Fibroblast of lung (primary cell): ENCODE measurements around the gene GNB4. TPM values are rescaled to one million over a fixed set of nuclear protein-coding genes. Genes with fewer than 3 reads are reported as not detected.
A peak's percentile ranks its signal among the peaks of the same experiment; 100 is the strongest.

Experiments used
- DNase-seq, 2 donors: peaks; one replicate each; pipeline versions ENCODE4 v3.0.0 to v3.0.0-alpha.2; 2010; ENCODE audit warnings: low read depth in 2 of 2
- H2AFZ ChIP-seq: 2 replicates; pipeline ENCODE4 v1.5.1; 2012; ENCODE audit warnings: low read length, control low read depth, inconsistent platforms
- H3K27ac ChIP-seq: 2 replicates; pipeline ENCODE4 v1.5.1; 2011; ENCODE audit warnings: low read length, control low read depth; ENCODE audit not compliant: insufficient read depth
- H3K27me3 ChIP-seq: 2 replicates; pipeline ENCODE4 v1.5.1; 2011; ENCODE audit warnings: mild to moderate bottlenecking, low read length; ENCODE audit not compliant: control insufficient read depth, insufficient read depth
- H3K36me3 ChIP-seq: 2 replicates; pipeline ENCODE4 v1.5.1; 2011; ENCODE audit warnings: low read length; ENCODE audit not compliant: control insufficient read depth, insufficient read depth
- H3K4me1 ChIP-seq: 2 replicates; pipeline ENCODE4 v1.5.1; 2011; ENCODE audit warnings: low read length; ENCODE audit not compliant: control insufficient read depth, insufficient read depth; ENCODE audit errors: extremely low read depth
- H3K4me2 ChIP-seq: 2 replicates; pipeline ENCODE4 v1.5.1; 2011; ENCODE audit warnings: low read length, control low read depth; ENCODE audit not compliant: insufficient read depth; ENCODE audit errors: extremely low read depth
- H3K4me3 ChIP-seq, 4 experiments: fragments of 200-600 bp in 1 of 4; sonication (generic) in 1 of 4; replicated peaks in 1 of 4; 2 replicates each; pipeline ENCODE4 v1.5.1; 2011 to 2016; ENCODE audit warnings: low read length in 4 of 4, low read depth in 3 of 4, mild to moderate bottlenecking in 3 of 4, control low read depth in 2 of 4, inconsistent platforms in 1 of 4, mixed read lengths in 1 of 4; ENCODE audit not compliant: insufficient read depth in 1 of 4; ENCODE audit errors: control extremely low read depth in 1 of 4
- H3K79me2 ChIP-seq: 2 replicates; pipeline ENCODE4 v1.5.1; 2012; ENCODE audit warnings: mild to moderate bottlenecking, low read length, inconsistent platforms; ENCODE audit not compliant: control insufficient read depth, insufficient read depth
- H3K9ac ChIP-seq: 2 replicates; pipeline ENCODE4 v1.5.1; 2011; ENCODE audit warnings: mild to moderate bottlenecking, low read length, control low read depth; ENCODE audit not compliant: insufficient read depth
- H3K9me3 ChIP-seq: 2 replicates; pipeline ENCODE4 v1.5.1; 2012; ENCODE audit warnings: low read depth, low read length; ENCODE audit not compliant: control insufficient read depth, insufficient read depth
- H4K20me1 ChIP-seq: 2 replicates; pipeline ENCODE4 v1.5.1; 2011; ENCODE audit warnings: low read length; ENCODE audit not compliant: control insufficient read depth, insufficient read depth; ENCODE audit errors: extremely low read depth
- CTCF ChIP-seq, 2 donors: IDR thresholded peaks in 1 of 2; conservative IDR thresholded peaks in 1 of 2; 1 replicate in 1 of 2; 2 replicates in 1 of 2; pipeline ENCODE4 v1.5.1; 2011 to 2012; ENCODE audit warnings: low read length in 2 of 2, control low read depth in 1 of 2, inconsistent platforms in 1 of 2, low read depth in 1 of 2, mild to moderate bottlenecking in 1 of 2
- EZH2 ChIP-seq: IDR thresholded peaks from 2 replicates; pipeline ENCODE4 v1.5.1; 2012; ENCODE audit warnings: low read length, control low read depth, mild to moderate bottlenecking; ENCODE audit errors: missing control alignments
- polyA plus RNA-seq, 2 donors: library from polyadenylated mRNA; depleted of rRNA in 1 of 2; stranded (reverse) in 1 of 2; unstranded in 1 of 2; fragments of >200 nt; gene quantifications; 2 replicates each; pipeline ENCODE4 v1.2.1, GENCODE V29; 2011 to 2012; ENCODE audit warnings: missing spikeins in 1 of 2
- total RNA-seq: library from RNA; depleted of rRNA; stranded (reverse); fragments of >200 nt; gene quantifications from 2 replicates; pipeline ENCODE4 v1.2.1, GENCODE V29; 2014

The GNB4 gene
- total and polyA plus RNA-seq, 2 donors (not counting 1 experiment from before 2014, with no cell fraction given) = 55.7 to 83.1 TPM

- no peak overlapping the region for H3K27ac ChIP-seq
- no peak overlapping the region for H3K4me2 ChIP-seq
- no peak for DNase-seq
- TF ChIP-seq CTCF (conservative IDR thresholded peaks at IDR 0.05 in 1 of 2, IDR thresholded peaks at IDR 0.05 in 1 of 2; ENCODE audit: low read depth in 1 of 2, low read length in 2 of 2) (no peak), EZH2 (no peak)
- H3K9me3 ChIP-seq = no peaks in the 10 kb centered on the region
- H4K20me1 ChIP-seq = no peaks in the 10 kb centered on the region
- no peak overlapping the region for H3K9ac ChIP-seq
- H3K36me3 ChIP-seq = no peaks in the 10 kb centered on the region
- no peak overlapping the region for H3K4me3 ChIP-seq
- no peaks in the 10 kb centered on the region for H3K79me2 ChIP-seq
- no peaks in the 10 kb centered on the region for H3K27me3 ChIP-seq
- peaks cover 2% of the 10 kb centered on the region for H3K4me1 ChIP-seq
- no peak overlapping the region for H2AFZ ChIP-seq
Measured at GRCh38 chr3:179455954-179456353, 4.7 kb upstream of the GNB4 start.

- Histone ChIP-seq H3K27ac (no peak overlapping the region), H3K9me3 (no peaks in the 10 kb centered on the region), H3K4me3 (no peak overlapping the region), H3K36me3 (no peaks in the 10 kb centered on the region), H2AFZ (no peak overlapping the region), H3K4me1 (peaks cover 2% of the 10 kb centered on the region), H3K79me2 (peaks cover 10% of the 10 kb centered on the region), H3K27me3 (no peaks in the 10 kb centered on the region), H3K9ac (no peak overlapping the region), H3K4me2 (no peak overlapping the region), H4K20me1 (no peaks in the 10 kb centered on the region)
- peak in 1 of 2 donors; percentile 18 for DNase-seq
- no peak for TF ChIP-seq CTCF (conservative IDR thresholded peaks at IDR 0.05 in 1 of 2, IDR thresholded peaks at IDR 0.05 in 1 of 2; ENCODE audit: low read depth in 1 of 2, low read length in 2 of 2)
- TF ChIP-seq EZH2 = no peak
Measured at GRCh38 chr3:179454887-179455286, 3.6 kb upstream of the GNB4 start.

GRCh38 chr3:179453967-179454366 lies 2.7 kb upstream of the GNB4 start:
- no peak overlapping the region for H3K4me3 ChIP-seq
- H4K20me1 ChIP-seq = no peaks in the 10 kb centered on the region
- peaks cover 20% of the 10 kb centered on the region for H3K79me2 ChIP-seq
- no peaks in the 10 kb centered on the region for H3K27me3 ChIP-seq
- no peaks in the 10 kb centered on the region for H3K9me3 ChIP-seq
- H3K9ac ChIP-seq = no peak overlapping the region
- no peak for DNase-seq
- H3K27ac ChIP-seq = no peak overlapping the region
- H3K36me3 ChIP-seq = no peaks in the 10 kb centered on the region
- no peak overlapping the region for H3K4me2 ChIP-seq
- TF ChIP-seq CTCF (conservative IDR thresholded peaks at IDR 0.05 in 1 of 2, IDR thresholded peaks at IDR 0.05 in 1 of 2; ENCODE audit: low read depth in 1 of 2, low read length in 2 of 2) = no peak
- no peak for TF ChIP-seq EZH2
- no peak overlapping the region for H2AFZ ChIP-seq
- peaks cover 2% of the 10 kb centered on the region for H3K4me1 ChIP-seq
